ENCODE measurements around the gene MYLK4.

Gene MYLK4

DNA sequence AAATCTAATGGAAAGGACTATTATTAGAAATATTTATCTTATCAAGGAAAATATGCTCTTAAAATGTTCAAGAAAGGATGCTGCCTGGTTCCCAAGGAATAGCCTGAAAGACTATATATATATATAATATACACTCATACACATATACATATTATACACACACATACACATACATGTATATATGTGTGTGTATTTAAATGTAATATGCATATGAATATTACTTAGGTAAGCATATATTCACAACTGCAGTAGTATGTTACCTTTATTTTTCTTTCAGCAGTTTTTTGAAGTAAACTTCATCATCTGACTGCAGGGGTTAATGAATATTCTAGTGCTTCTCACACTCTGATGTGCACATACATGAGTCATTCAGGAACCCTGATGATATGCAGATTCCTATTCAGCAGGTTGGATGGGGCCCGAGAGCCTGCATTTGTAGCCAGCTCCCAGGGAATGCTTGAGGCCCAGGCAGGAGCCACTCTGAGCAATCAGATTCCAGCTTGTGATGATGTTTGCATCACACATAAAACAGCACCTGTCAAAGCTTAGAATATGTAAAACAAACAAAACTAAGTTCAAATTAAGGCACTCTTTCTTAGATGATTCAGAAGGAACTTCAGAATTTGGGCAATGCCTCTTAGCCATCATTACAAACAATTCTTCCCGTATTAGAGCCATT, 16.1 kb downstream of the MYLK4 start:
- DNase-seq (ENCODE audit: low read depth in 2 of 3, low spot score in 1 of 3): no peak

DNA sequence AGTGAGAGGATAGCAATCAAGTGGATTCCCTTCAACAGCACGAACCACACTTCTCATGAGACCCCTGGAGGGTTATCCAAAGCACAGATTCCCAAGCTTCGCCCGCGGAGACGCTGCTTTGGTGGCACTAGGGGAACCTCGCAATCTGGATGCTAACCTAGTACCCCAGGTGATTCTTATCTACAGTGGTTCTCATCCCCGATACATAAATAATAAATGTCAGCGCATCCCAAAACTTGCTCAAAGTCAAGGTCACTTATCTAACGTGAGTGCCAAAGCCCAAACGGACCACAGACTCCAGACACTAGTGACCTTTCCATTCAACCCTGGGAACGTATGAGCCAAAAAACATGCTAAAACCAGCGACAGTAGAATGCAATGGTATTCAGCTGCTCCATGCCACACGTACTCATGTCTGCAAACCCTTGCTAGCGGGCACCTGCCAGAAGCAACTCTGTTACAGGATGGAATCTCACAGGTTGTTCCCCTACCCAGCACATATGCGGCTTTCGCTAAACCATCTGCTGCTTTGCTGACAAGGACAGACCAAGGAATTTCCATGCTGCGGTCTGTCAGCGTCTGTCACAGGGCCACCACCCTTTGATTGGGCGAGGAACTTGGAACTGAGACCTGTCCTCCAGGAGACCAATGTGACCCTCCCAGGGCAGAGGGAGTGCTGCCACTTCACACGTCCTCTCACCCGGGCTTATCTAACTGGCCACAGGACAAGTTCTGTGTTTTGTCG, 16.8 kb downstream of the MYLK4 start:
- DNase-seq (ENCODE audit: low read depth in 2 of 3, low spot score in 1 of 3): no peak

DNA sequence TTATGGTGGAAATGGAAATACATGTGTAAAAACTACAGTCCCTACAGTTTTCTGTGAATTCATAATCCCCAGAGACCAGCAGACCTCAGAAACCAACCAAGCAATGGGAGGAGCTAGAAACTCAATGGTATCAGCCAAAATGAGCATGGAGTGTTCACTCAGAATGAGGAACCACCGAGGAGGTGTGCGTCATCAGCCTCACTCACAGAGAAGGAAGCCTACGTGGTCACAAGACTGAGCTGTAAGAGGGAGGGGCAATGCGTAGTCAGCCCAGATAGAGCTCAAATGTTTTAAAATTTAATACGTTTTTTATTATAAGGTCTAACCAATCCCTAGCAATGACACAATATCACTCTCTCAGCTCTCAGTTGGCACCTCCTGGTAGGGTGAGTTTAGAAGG, 17.4 kb downstream of the MYLK4 start:
- DNase-seq (ENCODE audit: low read depth in 2 of 3, low spot score in 1 of 3): peak; percentile 26 to 42 (median 32)

DNA sequence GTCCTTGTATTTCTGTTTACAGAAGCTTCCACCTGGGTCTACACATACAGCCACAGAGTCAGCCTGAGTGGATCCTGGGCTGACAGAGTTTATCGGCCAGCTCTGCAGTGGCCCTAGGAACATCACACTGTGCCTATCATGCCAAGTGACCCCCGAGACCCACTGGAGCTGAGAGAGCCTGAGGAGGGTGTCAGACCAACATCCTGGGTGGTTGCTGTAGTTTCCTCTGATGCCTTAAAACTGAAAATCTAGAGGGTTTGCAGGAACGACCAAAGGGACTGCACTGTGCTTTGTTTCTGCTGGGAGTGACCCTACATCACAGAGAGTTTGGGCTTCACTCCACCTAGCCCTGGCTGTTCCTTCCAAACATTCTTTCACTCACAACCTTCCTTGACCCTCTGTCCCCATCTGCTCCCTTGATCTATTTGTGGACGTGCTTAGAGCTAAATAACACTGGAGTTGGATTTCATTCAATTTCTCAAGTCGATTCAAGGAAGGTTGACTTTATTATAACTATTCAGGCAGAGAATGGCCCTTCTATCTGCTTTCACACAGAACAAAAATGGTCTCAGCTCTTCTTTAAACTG, 18.1 kb downstream of the MYLK4 start:
- no peak for DNase-seq (ENCODE audit: low read depth in 2 of 3, low spot score in 1 of 3)

DNA sequence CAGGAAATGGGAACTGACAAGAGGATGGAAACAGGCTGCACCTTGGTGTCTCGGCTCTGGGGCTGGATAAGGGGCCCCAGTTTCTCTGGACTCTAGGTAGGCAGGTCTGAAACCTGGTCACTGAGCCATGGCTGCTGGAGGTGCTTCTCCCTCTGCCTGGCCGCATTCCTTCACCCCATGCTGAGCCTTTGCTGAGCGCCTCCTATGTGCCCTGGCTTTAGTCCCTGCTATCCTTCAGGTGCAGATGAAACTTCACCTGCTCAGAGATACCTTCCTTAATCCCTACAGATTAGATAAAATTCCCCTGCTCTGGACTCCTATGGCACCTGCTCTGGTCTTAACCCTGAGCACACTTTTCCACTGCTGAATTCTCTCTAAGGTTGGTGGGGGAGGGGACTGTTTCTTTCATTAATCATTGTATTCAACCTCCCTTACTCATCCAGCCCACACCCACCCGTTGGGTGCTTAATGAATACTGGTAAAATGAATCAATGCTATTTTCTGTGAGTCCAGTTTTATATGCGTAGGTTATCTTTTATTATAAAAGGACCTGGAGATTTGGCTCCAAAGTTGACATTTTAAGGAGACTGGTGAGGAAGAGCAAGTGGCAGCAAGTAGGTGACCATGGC, 19.3 kb downstream of the MYLK4 start:
- no peak for DNase-seq (ENCODE audit: low read depth in 2 of 3, low spot score in 1 of 3)

DNA sequence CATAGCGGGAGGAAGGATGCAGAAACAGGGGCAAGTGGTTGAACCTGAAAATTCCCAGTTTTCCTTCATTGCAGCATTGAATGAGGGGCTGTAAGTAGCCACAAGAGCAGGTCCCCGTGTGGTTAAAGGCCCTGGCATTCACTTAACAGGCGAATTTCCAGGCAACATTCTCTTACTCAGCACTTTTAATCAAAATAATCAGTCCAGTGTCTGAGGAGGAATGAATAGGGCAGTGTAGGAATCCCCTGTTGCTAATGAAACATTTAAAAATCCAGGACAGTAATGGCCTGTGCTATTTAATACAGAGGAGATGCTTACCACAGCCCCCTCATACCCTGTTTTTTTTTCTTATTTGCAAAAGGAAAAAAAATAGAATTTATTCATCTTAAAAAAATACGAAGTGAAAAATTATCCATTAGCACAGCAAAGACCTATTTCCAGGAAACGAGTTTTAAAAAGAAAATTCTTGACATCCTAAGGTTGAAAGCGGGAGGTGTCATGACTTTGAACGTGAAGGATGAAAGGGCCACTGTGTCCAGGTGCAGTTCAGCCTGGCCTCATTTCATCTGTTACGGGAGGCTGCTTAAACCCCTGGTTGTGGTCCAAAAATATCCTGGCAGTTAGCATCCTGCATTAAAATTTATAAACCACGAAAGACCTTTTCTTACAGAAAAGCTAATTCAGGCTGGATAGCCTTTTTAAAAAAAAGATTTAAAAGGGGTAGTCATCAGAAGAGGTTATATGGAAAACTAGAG, 20.2 kb downstream of the MYLK4 start:
- DNase-seq (ENCODE audit: low read depth in 2 of 3, low spot score in 1 of 3): no peak

DNA sequence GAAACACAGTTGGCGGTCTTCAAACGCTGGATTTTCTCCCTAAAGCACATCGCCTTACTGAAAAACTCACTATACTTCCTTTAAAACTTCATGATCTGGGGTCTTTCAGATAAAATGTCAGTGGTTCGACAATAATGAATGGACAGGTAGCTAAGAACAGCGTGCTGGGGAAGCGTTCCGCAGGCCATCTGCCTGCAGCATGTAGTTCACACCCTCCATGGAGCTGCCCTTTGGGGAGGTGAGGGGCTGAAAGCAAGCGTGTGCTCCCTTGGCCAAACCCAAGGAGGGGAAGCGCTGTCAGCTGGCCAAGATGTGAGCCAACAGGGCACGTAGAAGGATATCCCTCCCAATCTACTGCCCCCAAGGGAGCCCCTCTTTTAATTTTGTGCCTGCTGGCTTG, 20.8 kb downstream of the MYLK4 start:
- DNase-seq (ENCODE audit: low read depth in 2 of 3, low spot score in 1 of 3): no peak

DNA sequence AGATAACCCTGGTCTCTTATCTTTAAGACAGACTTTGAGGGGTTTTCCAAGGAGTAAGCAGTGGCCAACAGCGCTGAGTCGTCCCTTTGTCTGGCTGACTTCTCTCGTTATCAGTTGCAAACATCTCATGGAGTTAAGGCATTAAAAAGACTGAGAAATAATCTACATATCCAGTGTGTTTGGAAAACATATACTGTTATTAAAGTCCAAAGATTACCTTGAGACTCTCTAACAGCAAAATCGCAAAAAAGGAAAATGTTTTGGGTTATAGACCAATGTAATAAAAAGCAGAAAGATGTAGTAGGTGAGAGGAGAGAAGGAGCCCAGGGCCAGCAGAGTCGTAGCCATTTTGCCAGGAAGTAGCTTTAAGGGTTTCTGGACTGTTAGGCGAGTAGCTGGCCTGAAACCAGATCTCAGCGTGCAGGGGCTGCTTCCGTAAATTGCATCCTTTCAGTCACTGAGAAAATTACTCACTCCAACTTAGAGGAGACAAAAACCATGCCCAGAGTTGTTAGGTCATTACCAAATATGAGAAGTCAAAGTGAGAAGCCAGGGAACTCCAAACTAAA, 24.6 kb downstream of the MYLK4 start:
- no peak for DNase-seq (ENCODE audit: low read depth in 2 of 3, low spot score in 1 of 3)

DNA sequence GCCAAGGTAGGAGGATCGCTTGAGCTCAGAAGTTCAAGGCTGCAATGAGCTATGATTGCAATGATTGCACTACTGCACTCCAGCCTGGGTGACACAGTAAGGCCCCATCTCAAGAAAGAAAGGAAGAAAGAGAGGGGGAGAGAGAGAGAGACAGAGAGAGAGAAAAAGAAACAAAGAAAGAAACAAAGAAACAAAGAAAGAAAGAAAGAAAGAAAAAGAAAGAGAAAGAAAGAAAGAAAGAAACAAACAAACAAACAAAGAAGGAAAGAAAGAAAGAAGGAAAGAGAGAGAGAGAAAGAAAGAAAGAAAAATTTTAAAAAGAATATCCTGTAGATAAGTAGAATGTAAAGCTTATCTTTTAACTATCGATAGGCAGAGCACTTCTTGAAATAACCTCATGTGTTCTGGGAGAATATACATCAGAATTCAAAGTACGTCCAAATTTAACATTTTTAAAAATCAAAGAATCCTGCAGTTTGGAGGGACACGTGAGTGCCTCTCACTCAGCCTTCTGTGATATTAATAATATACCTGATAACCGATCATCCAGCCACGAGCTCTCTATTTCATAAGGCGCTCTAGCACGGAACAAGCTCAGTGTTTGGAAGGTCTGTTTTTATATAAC, 25.2 kb downstream of the MYLK4 start:
- no peak for DNase-seq (ENCODE audit: low read depth in 2 of 3, low spot score in 1 of 3)

DNA sequence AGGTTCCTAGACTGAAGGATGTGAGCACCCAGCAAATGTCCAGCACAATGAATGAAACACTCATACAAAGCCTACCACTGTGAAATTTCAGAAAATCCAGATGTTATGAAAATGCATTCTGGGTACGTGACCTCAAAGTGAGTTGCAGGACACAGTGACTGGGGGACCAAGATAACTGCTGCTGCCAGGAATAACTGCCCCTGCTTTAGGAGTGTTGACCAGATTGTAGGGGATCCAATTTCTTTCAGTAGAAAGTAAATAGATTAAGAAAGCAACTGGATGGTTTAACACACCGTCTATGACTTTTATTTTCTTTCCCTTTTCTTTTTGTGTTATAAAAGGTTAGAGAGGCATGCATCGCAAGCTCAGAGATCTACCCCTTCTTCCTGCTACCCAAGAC, 29.5 kb downstream of the MYLK4 start:
- DNase-seq (ENCODE audit: low read depth in 2 of 3, low spot score in 1 of 3): no peak

DNA sequence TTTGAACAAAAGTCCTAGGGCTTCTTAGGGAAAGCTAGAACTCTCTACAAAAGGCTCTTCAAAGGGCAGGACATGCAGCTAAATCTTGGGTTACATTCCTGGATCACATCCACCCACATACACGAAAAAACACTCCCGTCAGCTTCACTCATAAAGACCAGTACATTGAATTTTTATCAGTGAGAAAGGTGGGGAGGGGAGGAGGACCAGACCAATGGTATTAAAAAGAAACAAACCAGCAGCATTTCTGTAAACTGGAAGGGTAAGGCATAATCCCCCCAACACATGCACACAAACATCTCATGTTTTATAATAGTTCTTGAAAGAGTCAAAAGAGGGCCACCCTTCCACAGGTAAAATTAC, 31.6 kb downstream of the MYLK4 start:
- DNase-seq (ENCODE audit: low read depth in 2 of 3, low spot score in 1 of 3): no peak

DNA sequence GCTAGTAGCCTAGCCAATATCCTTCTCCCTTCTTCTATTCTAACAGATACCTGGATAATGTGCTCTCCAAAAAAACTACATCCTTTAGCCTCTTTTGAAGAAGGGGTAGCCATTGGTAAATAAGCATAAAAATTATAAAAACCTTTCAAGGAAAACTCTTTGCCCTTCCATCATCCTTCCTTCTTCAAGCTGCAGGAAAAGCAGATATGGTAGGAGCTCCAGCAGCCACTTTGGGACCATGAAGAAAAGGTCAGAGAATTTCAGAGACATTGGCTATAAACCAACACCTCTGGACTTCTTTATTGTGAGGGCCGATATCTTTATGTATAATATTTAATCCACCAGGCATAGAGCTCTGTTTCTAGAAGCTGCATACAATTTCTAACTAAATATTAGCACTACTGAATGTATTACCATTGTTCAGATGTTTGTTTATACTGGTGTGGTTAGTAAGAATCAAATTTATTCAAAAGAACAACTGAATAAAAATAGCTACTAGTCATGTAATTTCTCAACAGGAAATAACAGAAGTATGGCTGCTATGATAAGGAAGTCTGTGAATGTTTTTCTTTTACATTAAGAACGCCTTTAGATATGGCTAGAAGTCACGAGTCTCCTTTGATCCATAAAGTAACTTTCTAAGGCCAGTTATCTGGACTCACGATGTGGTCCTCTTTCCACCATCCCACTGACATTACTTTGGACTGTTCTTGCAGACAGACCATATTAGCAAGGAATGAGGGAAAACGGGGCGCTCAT, 32.2 kb downstream of the MYLK4 start:
- no peak for DNase-seq (ENCODE audit: low read depth in 2 of 3, low spot score in 1 of 3)

DNA sequence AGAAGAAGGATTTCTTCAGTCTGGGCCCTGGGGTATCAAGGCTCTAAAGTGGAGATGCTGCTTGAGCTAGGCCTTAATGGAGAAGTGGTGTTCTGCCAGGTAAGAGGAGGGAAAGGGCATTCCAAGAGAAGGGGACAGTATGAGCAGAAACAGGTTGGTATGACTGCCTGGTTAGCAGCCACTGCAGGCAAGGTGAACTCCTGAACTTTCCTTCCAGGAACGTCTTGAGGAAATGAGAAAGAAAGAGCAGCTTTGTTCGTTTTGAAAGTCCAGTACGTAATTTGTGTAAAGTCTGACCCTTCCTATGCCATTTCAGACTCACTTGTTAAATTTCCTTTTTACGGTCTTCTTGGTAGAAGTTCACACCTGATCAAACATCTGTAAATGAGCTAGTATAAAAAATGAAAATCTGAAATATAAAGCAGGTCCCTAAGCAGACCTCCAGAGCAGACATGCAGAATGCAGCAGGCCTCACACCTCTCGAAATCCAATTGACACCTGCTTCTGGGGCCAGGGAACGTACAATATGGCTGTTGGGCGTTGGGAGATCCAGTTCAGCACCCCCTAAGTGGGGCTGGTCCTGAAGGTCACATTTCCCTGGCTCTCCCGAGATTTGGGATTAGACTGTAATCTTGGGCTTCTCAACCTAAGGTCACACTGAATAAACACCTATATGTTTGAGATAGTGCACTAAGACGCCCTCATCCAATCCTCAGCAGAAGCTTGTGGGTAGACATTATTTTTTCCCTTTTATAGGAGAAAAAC, 33.6 kb downstream of the MYLK4 start:
- no peak for DNase-seq (ENCODE audit: low read depth in 2 of 3, low spot score in 1 of 3)

DNA sequence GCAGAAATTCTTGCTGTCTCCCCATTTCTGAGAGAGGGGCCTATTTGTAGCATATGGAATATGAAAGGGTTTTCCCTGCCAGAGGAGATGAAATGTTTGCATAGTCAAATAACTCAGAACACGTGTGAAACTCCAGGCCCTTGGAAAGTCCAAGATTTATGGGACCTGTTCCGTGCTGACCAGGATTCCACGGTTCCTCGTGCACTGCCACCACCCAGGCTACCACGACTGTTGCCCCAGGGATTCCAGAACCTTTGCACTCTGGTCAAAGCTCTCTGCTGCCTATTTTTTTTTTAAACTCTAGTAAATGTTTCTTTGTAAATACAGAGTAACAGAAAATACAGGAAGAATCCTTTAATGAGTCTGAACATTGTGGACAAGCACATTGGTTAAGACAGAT, 35.0 kb downstream of the MYLK4 start:
- DNase-seq (ENCODE audit: low read depth in 2 of 3, low spot score in 1 of 3): no peak

DNA sequence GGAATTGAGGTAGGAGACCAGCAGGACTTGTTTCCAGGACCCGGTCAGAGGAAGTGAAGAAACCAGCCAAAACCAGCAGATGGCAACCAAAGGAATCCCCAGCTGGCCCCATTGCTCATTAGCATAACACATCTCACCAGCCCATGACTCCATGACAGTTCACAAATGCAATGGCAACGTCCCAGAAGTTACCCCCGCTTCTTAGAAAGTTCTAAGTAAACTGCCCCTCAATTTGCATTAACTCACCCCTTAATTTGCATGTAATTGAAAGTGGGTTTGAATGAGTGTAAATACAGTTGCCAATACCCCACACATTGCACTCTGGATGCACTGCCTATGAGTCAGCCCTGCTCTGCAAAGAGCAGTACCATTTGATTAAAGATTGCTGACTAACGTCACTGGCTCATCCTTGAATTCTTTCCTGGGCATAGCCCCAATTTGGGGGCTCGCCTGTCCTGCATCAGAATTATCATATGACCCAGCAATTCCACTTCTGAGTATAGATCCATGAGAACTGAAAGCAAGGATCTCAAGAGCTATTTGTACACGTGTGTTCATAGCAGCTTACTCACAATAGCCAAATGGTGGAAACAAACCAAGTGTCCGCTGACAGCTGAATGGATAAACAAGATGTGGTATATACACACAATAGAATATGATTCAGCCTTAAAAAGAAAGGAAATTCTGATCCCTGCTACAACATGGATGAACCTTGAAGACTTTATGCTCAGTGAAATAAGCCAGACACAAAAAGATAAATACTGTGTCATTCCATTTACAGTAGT, 36.4 kb downstream of the MYLK4 start:
- no peak for DNase-seq (ENCODE audit: low read depth in 2 of 3, low spot score in 1 of 3)

DNA sequence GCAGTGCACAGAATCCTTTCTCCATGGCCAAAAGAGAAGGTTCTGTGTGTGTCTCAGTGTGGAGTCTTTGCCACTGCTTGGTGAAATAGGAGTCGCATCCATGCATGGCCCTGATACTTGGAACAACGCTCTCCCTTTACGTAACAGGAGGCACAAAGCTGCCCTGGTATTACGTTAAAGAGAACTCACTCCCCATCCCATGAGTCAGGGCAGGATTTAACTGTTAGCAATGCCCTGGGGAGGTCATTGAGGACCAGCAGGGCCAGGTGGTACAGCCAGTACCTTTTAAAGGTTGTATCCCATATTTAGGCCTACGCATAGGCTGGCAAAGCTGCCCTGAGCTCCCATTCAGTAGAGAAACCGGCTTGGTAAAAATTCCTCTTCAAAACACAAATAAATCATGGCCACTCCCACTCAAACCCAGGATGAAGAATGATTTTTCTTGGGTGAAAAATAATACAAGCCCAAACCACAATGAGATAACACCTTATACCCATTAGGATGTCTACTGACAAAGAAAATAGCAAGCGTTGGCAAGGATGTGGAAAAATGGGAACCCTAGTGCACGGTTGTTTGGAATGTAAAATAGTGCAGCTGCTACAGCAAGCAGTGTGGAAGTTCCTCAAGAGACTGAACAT, 37.1 kb downstream of the MYLK4 start:
- no peak for DNase-seq (ENCODE audit: low read depth in 2 of 3, low spot score in 1 of 3)

DNA sequence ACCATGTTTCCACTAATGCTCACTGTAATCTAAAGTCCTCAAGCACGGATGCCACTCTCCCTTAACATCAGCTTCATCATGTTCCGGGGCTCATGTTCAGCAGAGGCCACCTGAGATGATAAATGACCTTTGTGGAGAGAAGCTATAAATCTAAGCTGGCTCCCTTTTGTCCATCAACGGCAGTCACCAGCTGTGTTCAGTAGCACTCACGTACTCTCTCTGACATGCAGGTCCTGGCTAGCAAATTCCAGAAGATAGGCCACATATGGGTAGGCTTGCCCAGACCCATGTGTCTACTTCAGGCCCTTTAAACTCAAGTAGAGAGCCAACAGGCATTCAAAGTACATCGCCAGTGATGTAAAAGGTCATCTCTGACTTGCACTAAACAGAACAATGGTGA, 38.6 kb downstream of the MYLK4 start:
- no peak for DNase-seq (ENCODE audit: low read depth in 2 of 3, low spot score in 1 of 3)

DNA sequence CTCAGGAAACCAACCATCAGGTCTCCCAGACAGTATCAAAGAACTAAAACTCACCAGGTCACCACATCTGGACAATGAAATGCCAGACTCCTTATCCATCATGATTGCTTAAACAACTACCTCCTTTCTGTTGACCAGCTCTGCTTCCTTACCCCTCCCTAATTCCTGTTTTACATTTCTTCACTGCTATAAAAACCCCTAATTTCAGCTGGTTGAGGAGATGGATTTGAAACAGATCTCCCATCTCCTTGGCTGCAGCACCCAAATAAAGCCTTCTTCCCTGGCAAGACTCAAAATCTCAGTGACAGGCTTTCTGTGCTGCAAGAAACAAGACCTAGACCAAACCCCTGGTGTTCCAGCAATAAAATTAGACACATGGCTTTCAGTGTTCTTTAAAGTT, 40.3 kb downstream of the MYLK4 start:
- no peak for DNase-seq (ENCODE audit: low read depth in 2 of 3, low spot score in 1 of 3)

Measured in stimulated activated CD4-positive, alpha-beta T cell treated with anti-CD3 and anti-CD28 coated beads, Interleukin-12 subunit alpha, Interleukin-12 subunit beta, amount 100 ng/mL, for 48 hours (primary cell).